H1 (cell line): ENCODE data around the gene LLPH. TPM values are rescaled to one million over a fixed set of nuclear protein-coding genes. Genes with fewer than 3 reads are reported as not detected.

Source experiments
- ATF3 ChIP-seq: IDR thresholded peaks from 2 replicates; pipeline ENCODE4 v1.6.1; 2011; ENCODE audit warnings: low read depth, mild to moderate bottlenecking, low read length; ENCODE audit not compliant: insufficient read depth
- GTF2F1 ChIP-seq: IDR thresholded peaks from 2 replicates; pipeline ENCODE4 v1.6.1; 2012; ENCODE audit warnings: low read depth, low read length, improper control_type of control experiment, borderline replicate concordance
- POLR2AphosphoS5 ChIP-seq: IDR thresholded peaks from 2 replicates; pipeline ENCODE4 v1.6.1; 2011; ENCODE audit warnings: low read depth, low read length
- TBP ChIP-seq: IDR thresholded peaks from 2 replicates; pipeline ENCODE4 v1.6.1; 2011; ENCODE audit warnings: low read depth, low read length, improper control_type of control experiment
- polyA plus RNA-seq, 7 experiments: library from polyadenylated mRNA; depleted of rRNA in 3 of 7; stranded (reverse) in 5 of 7; unstranded in 2 of 7; fragments of >200 nt in 5 of 7; fragments of 200-250 nt in 2 of 7; gene quantifications; 1 replicate in 5 of 7; 2 replicates in 1 of 7; 4 replicates in 1 of 7; pipeline versions ENCODE4 v1.2.1 to v1.2.3, GENCODE V29; 2011 to 2013; ENCODE audit warnings: missing spikeins in 2 of 7, mixed read lengths in 2 of 7
- total RNA-seq: library from RNA; stranded (reverse); fragmentation: NEBNext Ultra II Directional; extraction: Animal tissue kit (Norgen Biotek cat#: 25700); gene quantifications from 2 replicates; pipeline ENCODE4 v1.2.1, GENCODE V29; 2021

LLPH gene
- total and polyA plus RNA-seq, 2 of the 8 experiments (the other 6 are each of a cell fraction or from before 2014, with no cell fraction given): 2.3 to 31.3 TPM

- TF ChIP-seq ATF3 (no peak), POLR2AphosphoS5 (no peak), TBP (no peak), GTF2F1 (no peak)
These were observed 17.1 kb downstream of the LLPH start (continued) for GRCh38 chr12:66113471-66113870.
